H1 (cell line): Measurements from ENCODE around the gene GAS2. TPM values are rescaled to one million over a fixed set of nuclear protein-coding genes. Genes with fewer than 3 reads are reported as not detected.

ENCODE experiments used
- polyA plus RNA-seq, 7 experiments: library from polyadenylated mRNA; depleted of rRNA in 3 of 7; stranded (reverse) in 5 of 7; unstranded in 2 of 7; fragments of >200 nt in 5 of 7; fragments of 200-250 nt in 2 of 7; gene quantifications; 1 replicate in 5 of 7; 2 replicates in 1 of 7; 4 replicates in 1 of 7; pipeline versions ENCODE4 v1.2.1 to v1.2.3, GENCODE V29; 2011 to 2013; ENCODE audit warnings: missing spikeins in 2 of 7, mixed read lengths in 2 of 7
- total RNA-seq: library from RNA; stranded (reverse); fragmentation: NEBNext Ultra II Directional; extraction: Animal tissue kit (Norgen Biotek cat#: 25700); gene quantifications from 2 replicates; pipeline ENCODE4 v1.2.1, GENCODE V29; 2021
- TF ChIP-seq, protein P1 (sequence below), 3 experiments: IDR thresholded peaks; 1 replicate in 2 of 3; 2 replicates in 1 of 3; pipeline versions ENCODE4 v1.5.1 to v1.6.1; 2011; ENCODE audit warnings: low read length in 3 of 3, mild to moderate bottlenecking in 3 of 3, inconsistent platforms in 2 of 3, low read depth in 1 of 3, moderate library complexity in 1 of 3; ENCODE audit not compliant: insufficient read depth in 1 of 3; ENCODE audit errors: control extremely low read depth in 1 of 3
- TF ChIP-seq, protein P2 (sequence below): IDR thresholded peaks from 2 replicates; pipeline ENCODE4 v1.6.1; 2011; ENCODE audit warnings: low read depth, mild to moderate bottlenecking, low read length; ENCODE audit not compliant: insufficient read depth

Gene GAS2
- total and polyA plus RNA-seq, 2 of the 8 experiments (the other 6 are each of a cell fraction or from before 2014, with no cell fraction given) = 0.70 to 1.7 TPM

DNA sequence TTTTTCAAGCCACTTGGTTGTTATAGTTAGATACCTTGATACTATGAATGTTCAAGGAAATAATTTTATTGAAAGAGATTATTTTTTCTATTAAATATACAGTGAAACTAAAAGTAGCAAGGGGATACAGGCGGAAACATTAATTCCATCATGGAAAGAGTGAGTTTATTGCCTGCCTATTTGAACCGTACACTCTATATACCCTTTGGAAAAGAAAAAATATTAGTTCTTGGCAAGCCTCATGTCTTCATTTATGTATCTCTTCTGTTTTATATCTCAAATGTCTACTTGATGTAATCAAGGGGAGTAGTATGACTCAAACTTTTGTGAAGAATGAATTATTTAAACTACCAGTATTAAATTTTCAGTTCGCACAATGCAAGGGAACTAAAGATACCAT is 54.0 kb downstream of the GAS2 start (continued):
- TF ChIP-seq, protein P1, sequence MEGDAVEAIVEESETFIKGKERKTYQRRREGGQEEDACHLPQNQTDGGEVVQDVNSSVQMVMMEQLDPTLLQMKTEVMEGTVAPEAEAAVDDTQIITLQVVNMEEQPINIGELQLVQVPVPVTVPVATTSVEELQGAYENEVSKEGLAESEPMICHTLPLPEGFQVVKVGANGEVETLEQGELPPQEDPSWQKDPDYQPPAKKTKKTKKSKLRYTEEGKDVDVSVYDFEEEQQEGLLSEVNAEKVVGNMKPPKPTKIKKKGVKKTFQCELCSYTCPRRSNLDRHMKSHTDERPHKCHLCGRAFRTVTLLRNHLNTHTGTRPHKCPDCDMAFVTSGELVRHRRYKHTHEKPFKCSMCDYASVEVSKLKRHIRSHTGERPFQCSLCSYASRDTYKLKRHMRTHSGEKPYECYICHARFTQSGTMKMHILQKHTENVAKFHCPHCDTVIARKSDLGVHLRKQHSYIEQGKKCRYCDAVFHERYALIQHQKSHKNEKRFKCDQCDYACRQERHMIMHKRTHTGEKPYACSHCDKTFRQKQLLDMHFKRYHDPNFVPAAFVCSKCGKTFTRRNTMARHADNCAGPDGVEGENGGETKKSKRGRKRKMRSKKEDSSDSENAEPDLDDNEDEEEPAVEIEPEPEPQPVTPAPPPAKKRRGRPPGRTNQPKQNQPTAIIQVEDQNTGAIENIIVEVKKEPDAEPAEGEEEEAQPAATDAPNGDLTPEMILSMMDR (IDR thresholded peaks at IDR 0.05; ENCODE audit: control extremely low read depth in 1 of 3, insufficient read depth in 1 of 3, low read depth in 1 of 3, low read length in 3 of 3) = no peak
- TF ChIP-seq, protein P2, sequence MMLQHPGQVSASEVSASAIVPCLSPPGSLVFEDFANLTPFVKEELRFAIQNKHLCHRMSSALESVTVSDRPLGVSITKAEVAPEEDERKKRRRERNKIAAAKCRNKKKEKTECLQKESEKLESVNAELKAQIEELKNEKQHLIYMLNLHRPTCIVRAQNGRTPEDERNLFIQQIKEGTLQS = no peak
